Activated T-cell treated with anti-CD3 and anti-CD28 coated beads, Interleukin-2, amount 50 U/mL, for 1 hour (primary cell): ENCODE data around the gene STON2.

ENCODE experiments used
- DNase-seq: peaks from one replicate; pipeline ENCODE4 v3.0.0-alpha.2; 2020

The STON2 gene

DNA sequence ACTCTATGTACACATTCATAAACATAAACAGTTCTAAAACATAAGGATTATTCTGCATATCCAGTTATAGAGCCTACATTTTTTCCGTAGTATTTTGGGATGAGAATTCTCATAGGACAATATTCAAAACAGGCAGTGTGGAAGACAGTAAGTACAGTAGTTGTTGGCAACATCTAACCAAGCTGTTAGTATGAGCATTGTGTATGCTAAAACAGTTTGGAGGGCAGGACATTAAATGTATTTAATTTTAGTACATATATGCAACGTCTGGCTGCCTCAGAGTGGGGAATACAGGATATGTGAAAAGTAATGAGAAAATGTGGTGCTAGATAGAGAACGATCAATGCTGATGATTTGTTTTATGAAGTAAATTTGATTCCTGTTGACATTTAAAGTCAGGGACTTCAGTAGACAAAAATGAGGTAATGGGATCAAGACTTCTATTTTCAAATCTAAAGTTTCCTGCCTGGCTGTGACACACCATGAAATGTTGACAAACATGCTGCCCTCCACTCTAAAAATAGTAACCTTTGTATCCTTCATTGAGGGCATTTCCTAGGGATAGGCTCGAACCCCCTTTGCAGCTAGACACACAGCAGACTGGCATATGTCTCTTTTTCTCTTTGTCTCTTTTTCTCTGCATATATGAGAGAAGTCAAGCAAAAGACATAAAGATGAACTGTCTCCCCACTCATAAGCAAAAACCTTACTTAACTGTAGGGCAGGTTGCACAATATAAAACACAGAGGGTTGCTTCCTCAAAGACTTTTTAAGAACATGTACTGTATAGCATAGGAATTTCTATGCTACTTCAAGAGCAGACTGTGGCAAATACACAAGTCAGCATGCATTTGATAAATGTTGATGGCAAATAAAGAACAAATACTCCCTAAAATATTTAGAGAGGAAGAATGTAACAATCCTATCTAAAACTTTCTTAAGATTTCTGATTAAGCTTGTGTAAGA lies 103.9 kb downstream of the STON2 start:
- no peak for DNase-seq

DNA sequence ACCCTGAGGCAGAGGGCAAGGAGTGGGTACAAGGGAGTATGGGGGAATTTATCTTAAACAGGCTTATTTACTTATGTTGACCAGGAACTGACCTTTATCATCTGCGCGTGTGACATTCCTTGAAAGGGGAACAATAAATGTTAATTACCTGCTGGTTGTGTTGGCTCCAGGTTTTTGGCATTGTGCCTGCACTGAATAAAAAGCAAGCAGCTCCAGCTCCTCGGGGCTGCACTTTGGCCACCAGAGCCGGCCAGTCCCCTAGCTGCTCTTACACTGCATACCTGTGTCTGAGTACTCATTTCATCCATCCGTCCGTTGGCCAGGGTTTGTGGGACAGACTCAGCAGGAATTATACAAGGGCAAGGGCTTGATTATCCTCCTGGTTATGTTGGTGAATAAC lies 110.6 kb downstream of the STON2 start:
- DNase-seq: no peak

DNA sequence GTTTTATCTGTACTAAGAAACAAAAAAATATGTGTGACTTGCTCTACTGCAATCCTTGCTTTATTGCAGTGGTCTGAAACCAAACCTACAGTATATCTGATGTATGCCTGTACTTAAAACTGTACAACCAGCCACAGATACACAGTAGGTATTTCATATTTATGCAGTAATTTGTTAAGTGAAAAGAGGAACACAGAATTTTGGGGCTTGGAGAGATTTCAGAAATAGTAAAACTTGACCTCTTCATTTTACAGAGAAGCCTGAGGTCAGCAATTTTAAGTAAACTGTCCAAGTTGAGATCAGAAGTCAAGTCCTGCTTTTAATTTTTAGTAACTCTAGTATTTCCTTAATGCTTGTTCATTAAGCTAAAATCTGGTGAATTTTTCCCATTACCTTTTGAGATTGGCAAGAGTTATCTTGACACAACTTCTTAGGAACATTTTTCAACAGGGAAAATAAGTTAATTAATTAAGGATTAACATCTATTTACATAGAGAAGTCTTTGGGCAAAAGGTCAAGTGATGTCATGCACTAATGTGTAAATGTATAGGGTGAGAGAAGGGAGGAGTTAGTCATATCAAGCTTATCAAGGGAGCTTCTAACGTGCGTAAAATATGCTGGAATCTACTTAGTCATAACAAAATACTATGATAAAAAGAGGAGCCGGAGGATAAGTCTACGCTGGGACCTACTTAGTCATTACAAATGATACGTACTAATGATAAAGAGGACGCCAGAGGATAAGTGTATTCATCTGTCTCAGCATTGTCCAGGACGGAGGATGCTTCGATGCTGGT lies 113.4 kb downstream of the STON2 start:
- no peak for DNase-seq

DNA sequence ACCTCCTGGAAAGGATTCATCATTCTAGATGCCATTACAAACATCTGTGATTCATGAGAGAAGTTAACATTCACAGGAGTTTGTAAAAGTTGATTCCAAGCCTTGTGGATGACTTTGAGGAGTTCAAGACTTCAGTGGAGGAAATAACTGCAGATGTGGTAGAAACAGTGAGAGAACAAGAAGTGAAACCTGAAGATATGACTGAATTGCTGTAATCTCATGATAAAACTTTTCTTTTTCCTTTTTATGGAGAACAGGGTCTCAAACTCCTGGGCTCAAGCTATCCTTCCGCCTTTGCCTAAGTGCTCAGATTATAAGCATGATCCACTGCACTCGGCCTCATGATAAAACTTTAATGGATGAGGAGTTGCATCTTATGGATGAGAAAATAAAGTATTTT lies 114.9 kb downstream of the STON2 start:
- no peak for DNase-seq

DNA sequence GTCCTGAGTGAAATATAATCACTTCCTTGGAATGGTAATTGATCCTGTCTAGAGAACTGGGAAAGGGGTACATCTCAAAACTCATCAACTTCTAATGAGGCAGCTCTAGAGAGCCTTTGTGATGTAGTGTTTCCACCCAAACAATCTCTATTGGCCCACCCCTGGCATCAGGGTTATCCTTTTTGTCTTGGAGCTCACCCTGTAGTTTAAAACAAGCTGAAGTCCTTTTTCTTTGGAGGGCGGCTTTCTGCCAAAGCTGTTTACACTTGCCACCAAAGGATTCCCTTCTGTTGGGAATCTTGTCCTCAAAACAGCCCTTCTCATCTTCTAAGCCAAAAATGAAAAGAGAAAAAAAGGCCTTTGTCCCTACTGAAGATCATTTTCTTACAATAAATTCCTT lies 118.8 kb downstream of the STON2 start:
- DNase-seq: no peak

DNA sequence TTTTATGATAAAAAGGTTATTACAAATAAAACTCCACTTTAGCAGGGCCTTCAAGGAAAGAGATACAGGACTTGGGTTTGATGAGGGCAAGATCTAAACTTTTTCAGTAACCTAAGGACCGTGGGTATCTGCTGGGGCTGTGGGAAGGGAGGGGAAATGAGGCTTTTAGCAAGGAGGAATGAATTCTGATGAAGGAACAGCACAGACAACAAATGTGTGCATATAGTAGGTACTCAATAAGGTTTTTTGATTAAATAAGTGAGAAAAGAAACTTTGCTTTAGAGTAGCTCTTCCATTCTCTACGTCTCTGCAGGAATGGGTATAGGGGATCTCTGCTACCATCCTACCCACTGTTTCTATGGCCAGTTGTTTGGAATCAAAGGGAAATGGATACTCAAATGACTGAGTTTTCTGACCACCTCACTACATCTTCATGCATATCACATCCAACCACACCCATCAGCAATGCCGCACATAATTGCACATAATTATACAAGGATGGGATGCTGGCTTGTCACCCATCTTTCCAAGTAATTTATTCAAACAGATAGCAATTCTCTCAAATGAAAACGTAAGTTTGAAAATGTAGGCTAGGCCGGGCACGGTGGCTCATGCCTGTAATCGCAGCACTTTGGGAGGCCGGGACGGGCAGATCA lies 119.9 kb downstream of the STON2 start:
- DNase-seq: no peak

DNA sequence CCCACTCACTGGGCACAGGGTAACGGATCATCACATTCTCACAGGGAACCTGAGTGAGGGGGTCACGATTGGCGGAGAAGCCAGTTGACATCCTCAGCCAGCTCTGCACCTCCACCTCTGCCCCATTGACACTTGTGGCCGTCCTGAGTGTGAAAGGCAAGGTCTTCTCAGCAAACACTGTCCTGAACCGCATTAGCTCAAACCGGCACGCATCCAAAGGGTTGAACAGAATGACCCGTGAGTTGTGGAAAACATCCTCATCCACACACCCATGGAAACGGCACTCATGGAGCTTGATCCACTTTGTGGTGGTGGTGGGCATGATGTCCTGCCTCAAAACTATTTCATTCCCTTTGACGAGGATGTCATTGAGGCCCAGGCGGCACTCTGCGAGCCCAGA lies 123.0 kb downstream of the STON2 start:
- DNase-seq: no peak

DNA sequence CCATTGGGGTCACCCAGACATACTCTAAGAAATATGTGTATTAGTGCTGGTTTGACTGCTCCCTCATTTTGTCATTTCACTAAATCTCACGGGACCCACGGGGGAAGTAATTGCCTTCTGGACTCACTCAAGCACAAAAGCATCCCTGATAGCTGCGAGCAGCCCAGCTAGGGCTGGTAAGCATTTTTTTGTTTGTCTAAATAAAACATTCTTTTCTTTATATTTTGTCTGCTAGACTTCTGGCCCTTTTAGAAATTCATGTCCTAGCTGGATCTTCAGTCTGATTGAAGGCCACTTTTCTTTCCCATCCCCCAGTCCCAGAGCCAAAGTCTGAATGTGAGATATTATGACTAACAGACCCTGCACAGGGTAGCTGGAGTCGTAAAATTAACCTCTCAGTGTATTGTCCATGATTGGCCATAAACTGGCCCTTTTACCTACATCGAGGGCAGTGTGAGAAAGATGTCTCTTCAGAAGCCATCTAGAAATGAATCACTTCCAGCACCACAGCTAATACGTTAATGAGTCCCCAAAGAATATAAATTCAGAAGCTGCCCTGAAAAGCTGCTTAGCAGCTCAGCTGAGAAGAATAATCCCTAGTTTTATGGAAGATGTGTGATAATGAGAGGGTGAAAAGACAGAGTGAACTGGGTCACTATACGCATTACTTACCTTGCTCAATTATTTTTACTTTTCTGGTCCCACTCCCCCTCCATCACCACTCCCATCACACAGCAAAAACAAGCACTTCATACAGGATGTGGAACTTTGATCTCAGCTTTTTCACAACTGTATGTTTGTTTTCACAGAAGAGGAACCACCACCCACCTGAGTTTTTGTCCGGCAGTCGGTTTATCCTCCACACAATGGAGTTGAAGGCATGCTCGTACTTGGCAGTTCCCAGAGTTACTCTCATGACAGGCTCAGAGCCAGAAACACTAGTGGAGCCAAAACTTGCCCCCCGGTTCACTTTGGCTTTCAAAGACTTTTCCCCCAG lies 123.8 kb downstream of the STON2 start:
- no peak for DNase-seq

DNA sequence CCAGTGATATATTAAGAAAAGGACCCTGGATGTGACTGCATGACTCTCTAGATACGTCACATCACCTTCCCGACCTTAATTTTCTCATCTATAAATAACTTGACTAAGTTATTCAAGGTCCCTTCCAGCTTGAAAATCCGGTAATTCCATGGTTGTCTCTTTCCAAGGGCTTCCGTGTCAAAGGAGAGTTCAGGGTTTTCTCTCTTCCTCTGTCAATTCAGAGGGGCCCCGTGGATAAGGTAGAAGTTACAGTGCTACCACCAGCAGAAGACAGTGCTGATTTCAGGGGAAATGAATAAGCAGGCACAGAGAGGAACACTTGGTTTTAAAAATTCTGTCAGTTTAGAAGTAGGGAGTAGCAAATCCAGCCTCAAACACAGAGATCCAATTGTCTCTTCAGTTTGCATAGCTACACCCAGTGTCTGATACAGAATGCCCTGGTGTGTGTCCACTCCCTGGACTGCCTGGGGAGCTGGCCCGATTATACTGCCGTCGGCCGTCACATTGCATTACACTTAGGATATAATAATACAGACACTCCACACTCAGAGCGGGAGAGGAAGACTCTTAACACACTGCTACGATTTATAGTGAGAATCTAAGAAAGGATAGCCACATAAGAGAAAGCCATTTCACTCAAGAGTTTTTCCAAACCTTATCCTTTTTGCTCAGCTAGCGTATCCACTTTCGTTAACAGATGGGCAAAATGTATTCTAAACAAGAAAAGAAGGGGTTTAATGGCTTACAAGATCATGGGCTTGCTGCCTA lies 124.6 kb downstream of the STON2 start:
- DNase-seq: no peak

DNA sequence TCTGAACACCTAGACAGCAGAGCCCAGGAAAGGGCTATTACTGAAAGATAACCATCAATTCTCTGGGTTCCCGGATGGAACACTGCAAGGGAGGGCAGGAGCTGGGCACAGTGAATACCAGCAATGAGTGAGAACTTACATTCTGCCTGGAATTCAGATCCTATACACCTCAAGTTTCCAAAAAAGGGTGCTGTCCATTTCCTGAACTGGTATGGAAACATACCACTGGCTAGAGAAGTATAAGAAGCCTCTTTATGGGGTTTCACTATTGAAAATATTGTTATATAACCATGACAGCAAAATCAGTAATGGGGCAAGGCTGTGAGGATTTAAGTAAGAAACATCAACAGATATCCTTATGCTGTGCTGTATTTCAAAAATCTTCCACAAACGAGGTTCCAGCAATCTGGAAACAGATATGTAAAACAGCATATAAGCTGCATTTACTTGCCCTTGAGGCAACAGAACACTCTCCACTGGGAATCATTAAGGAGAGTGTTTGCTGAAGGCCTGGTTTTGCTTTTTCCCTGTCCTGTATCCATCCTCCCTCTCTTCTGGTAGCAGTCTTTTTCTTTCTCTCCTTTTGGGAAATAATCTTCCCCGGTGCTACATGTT lies 126.1 kb downstream of the STON2 start:
- no peak for DNase-seq

DNA sequence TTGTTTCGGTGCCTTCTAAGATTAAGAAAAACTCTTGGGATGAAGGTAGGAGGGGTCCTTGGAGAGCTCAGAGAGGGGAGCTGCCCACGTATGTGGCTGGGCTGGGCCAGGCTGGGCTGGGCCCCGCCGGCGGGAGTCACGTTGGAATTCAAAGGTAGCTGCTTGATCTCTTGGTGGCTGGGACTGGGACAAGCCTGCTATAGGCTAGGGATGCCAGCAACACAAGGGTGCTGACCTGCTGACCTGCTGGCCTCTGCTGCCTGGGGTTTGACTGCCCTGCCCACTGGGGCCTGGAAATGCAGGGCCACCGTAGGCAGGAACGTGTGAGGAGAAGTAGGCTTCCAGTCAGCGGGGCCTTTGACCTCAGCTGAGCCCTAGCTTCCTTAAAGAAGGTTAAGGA lies 126.6 kb downstream of the STON2 start:
- no peak for DNase-seq

DNA sequence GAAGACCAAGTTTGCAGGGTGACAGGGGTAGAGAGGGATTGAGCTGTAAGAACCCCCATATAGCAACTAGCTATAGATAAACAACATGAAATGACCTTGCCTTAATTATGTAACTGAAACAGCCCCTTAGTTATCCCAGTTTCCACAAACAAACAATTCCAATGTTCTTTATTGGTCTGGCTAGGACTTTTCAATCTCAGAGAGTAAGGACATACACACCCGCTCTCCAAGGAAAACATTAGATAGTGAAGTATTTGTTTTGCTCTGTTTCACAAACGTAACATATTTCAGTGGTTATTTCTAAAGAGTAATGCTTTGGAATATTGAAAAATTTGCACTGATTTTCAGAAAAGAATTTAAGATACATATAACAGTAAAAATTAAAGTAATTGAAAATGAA lies 127.8 kb downstream of the STON2 start:
- no peak for DNase-seq

DNA sequence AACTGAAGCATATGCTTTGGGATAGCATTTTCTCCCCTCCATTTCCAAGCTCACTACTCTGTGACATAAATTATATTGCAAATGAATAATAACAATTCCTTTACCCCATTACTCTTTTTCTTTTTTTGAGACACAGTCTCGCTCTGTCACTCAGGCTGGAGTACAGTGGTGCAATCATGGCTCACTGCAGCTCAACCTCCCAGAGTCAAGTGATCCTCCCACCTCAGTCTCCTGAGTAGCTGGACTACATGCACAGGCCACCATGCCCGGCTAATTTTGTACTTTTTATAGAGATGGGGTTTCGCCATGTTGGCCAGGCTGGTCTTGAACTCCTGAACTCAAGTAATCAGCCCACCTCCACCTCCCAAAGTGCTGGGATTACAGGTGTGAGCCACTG lies 130.1 kb downstream of the STON2 start:
- DNase-seq: no peak

DNA sequence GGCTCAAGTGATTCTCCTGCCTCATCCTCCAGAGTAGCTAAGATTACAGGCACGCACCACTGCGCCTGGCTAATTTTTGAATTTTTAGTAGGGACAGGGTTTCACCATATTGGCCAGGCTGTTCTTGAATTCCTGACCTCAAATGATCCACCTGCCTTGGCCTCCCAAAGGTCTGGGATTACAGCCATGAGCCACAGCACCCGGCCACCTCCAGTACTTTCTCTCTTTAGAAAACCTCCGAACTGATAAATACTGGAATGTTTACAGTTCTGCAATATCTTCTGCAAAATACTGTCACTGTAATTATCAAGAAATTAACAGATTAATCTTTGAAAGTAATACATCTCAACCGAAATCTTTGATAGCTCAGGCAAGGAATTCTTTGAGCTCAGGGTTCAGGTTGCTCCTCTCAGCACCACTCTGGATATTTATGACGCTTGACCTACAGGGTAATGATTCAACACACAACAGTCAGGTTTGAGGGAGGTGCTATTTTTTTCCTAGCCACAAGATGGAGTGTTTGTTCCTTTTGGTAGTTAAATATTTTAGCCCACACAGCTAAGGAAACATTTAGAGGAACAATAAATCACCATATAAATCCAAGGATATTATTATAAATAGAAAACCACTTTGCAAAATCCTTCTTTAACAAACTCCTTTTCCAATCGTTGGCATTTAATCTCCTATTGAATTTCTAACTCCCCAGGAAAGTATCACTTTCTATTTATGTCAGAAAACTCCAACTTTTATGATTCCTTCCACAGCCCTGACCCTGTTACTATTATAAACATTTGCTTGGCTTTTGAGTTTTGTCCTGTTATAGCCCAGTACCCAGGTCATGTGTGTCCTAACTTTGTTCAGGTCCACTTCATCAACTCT lies 130.8 kb downstream of the STON2 start:
- DNase-seq: no peak

DNA sequence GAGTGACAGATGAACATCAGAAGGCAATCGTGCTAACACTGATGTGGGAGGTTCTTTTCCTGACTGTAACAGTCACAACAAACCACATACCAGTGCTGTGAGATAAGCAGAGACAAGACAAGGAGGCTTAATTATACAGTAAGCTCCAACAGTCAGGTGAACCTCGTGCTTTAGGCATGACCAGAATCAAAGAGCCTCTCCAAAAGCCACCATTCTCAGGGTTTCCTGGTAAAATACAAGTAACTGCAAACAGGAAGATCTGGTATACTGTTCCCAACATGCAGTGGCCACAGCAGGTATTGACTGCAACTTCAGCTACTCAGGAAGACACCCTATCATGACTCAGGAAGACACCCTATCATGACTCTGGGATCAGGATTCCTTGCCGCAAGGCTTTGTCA lies 132.1 kb downstream of the STON2 start:
- DNase-seq: no peak

DNA sequence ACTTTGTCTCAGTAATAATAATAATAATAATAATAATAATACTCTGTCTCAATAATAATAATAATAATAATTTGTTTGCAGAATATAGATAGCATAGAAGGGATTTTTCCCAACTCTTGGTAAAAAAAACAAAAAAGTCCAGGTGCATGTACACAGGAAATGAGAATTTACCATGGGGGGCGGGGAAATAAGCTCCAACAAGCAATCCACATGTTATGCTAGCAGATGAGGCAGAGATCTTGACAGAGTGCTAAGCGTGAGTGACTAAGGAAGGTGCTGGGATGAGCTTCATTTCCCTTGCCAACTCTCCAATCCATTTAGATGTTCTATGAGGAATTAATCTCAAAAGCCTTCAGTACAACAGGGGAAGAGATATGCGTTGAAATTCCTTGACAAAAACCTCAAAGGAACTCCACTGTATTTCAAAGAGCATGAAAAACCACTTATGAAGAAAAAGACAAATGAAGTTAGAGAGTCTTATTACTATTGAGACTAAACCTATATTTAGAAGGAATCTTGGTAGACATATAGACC lies 134.4 kb downstream of the STON2 start:
- no peak for DNase-seq

DNA sequence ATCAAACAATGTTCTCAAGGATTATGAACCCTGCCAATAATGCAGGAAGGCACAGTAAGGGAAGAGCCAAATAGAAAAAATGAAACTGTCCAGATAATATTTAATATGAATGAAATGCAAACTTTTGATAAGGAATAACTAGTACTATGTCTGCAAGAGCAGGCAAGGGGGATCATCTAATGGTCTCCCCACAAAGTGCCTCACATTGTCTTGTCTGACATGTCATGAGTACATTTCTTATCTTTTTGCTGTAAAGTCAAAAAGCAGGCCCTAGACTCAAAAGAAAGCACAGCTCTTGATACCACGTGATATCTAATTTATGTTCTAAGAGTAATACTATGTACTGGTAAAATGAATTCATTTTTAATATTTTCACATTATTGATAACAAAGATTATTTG lies 135.5 kb downstream of the STON2 start:
- DNase-seq: no peak

DNA sequence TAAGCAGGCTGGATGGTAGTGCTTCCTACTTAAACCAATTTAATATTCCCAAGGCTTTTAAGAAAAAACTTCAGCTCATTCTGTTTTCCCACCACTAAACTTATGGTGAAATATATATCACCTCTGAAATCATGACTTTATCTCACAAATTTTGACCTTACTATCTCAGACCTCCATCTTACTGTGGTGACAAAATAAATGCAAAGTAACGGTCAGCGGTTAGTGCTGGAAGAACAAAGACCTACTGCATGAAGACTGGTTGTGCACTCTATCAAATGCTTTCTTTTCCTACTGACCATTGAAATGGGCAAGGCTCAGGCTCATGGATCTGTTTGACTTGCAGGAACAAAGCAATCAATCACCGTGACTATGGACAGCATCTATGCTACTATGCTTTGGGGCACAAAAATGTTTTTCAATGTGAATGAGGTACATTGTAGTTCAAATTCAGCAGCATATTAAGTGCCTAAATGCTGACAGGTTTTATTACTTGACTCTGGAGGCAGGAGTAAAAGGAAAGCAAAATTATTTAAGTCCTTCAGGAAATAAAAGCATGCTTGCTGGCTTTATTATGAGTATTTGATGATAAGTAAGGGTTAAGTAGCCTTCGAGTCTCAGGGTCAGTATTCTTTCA lies 136.2 kb downstream of the STON2 start:
- no peak for DNase-seq

DNA sequence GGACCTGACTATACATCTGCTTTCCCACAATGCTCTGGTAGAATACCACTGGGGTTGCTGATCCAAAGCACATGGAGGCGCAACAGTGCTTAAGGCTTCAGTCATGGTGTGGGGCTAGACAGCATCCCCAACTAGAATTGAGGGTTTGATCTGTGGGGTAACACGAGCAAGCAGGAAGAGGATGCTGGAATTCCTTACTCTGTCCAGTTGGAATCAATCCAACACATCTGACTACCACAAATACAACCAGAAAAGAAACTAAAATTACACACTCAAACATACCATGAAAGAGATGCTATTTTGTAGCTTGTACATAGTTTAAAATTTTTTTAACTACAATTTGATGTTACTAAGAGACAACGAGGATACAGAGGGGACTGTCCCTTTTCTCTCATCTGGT lies 138.9 kb downstream of the STON2 start:
- DNase-seq: no peak
